ENCODE results near the gene SYT12. TPM values are rescaled to one million over a fixed set of nuclear protein-coding genes. Genes with fewer than 3 reads are reported as not detected.

The SYT12 gene
- total and polyA plus RNA-seq, 2 of the 13 experiments (the other 11 are each of a cell fraction or from before 2014, with no cell fraction given) = 0.01 to 0.02 TPM

GRCh38 chr11:67054836-67055523 lies 32.0 kb downstream of the SYT12 start (continued):
- TF ChIP-seq PRDM4 (CRISPR knock-in tag; IDR thresholded peaks at IDR 0.05; ENCODE audit: borderline replicate concordance) (0 out of 2 replicates have a peak, but pooled peaks have one; percentile 21), IKZF4 (CRISPR knock-in tag; IDR thresholded peaks at IDR 0.05; ENCODE audit: borderline replicate concordance, low read depth, not compliant biosample characterization) (no peak), YY1 (IDR thresholded peaks at IDR 0.05; ENCODE audit: insufficient read depth, insufficient replicate concordance, low read depth, low read length) (no peak), ZNF615 (CRISPR knock-in tag; IDR thresholded peaks at IDR 0.05; ENCODE audit: borderline replicate concordance) (no peak), TEAD3 (CRISPR knock-in tag; optimal IDR thresholded peaks at IDR 0.05; ENCODE audit: borderline replicate concordance) (peak; percentile 47), ZNF639 (CRISPR knock-in tag; conservative IDR thresholded peaks at IDR 0.05) (no peak), ZNF709 (CRISPR knock-in tag; IDR thresholded peaks at IDR 0.05) (no peak), HDAC2 (CRISPR knock-in tag; IDR thresholded peaks at IDR 0.05) (peak; percentile 84), AGO1 (IDR thresholded peaks at IDR 0.05; ENCODE audit: low read depth, low read length, poor library complexity, severe bottlenecking) (no peak), ZNF30 (CRISPR knock-in tag; IDR thresholded peaks at IDR 0.05) (no peak), TP53 (CRISPR knock-in tag; conservative IDR thresholded peaks at IDR 0.05) (no peak), MAFF (IDR thresholded peaks at IDR 0.05; ENCODE audit: low read depth, low read length) (no peak), GPN1 (CRISPR knock-in tag; IDR thresholded peaks at IDR 0.05; ENCODE audit: borderline replicate concordance) (no peak), PLRG1 (conservative IDR thresholded peaks at IDR 0.05) (no peak), ZBTB4 (CRISPR knock-in tag; IDR thresholded peaks at IDR 0.05; ENCODE audit: borderline replicate concordance) (no peak), ZNF607 (CRISPR knock-in tag; IDR thresholded peaks at IDR 0.05; ENCODE audit: borderline replicate concordance) (no peak), ZNF138 (CRISPR knock-in tag; IDR thresholded peaks at IDR 0.05; ENCODE audit: low read depth) (no peak)
- TF ChIP-seq, protein P1, sequence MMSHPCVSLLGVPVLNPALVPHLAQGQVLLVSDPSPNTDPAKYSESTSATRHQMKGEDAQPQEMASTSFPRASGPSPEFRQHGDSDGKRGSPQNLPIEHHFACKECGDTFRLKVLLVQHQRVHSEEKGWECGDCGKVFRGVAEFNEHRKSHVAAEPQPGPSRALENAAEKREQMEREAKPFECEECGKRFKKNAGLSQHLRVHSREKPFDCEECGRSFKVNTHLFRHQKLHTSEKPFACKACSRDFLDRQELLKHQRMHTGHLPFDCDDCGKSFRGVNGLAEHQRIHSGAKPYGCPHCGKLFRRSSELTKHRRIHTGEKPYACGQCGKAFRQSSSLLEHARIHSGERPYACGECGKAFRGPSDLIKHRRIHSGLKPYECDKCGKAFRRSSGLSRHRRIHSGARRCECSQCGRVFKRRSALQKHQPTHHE (CRISPR knock-in tag; IDR thresholded peaks at IDR 0.05; ENCODE audit: borderline replicate concordance) = no peak
- TF ChIP-seq, protein P2, sequence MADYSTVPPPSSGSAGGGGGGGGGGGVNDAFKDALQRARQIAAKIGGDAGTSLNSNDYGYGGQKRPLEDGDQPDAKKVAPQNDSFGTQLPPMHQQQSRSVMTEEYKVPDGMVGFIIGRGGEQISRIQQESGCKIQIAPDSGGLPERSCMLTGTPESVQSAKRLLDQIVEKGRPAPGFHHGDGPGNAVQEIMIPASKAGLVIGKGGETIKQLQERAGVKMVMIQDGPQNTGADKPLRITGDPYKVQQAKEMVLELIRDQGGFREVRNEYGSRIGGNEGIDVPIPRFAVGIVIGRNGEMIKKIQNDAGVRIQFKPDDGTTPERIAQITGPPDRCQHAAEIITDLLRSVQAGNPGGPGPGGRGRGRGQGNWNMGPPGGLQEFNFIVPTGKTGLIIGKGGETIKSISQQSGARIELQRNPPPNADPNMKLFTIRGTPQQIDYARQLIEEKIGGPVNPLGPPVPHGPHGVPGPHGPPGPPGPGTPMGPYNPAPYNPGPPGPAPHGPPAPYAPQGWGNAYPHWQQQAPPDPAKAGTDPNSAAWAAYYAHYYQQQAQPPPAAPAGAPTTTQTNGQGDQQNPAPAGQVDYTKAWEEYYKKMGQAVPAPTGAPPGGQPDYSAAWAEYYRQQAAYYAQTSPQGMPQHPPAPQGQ (CRISPR knock-in tag; IDR thresholded peaks at IDR 0.05; ENCODE audit: borderline replicate concordance) = no peak

Data from HepG2 (cell line).